Memory B cell (primary cell): ENCODE results near the gene PLSCR4.

Source experiments
- ATAC-seq: fragments of 150-1000 bp; cut with Tn5 transposase; 2 replicates; pipeline ENCODE4 v1.10.0; 2021; ENCODE audit warnings: low read depth, mild to moderate bottlenecking, moderate library complexity
- DNase-seq, 2 donors: peaks; one replicate each; pipeline ENCODE4 v3.0.0; 2022; ENCODE audit warnings: low spot score in 2 of 2
- H3K27ac Mint-ChIP-seq: one replicate; pipeline ENCODE4 v1.8.0; 2022; ENCODE audit warnings: mild to moderate bottlenecking, moderate library complexity, mixed read lengths
- H3K27me3 Mint-ChIP-seq: one replicate; pipeline ENCODE4 v1.8.0; 2022; ENCODE audit warnings: mixed read lengths
- H3K36me3 Mint-ChIP-seq: one replicate; pipeline ENCODE4 v1.8.0; 2022; ENCODE audit warnings: mild to moderate bottlenecking, mixed read lengths
- H3K4me1 Mint-ChIP-seq: one replicate; pipeline ENCODE4 v1.8.0; 2022; ENCODE audit warnings: mixed read lengths
- H3K4me3 Mint-ChIP-seq: one replicate; pipeline ENCODE4 v1.8.0; 2022; ENCODE audit warnings: mild to moderate bottlenecking, moderate library complexity, mixed read lengths
- H3K9me3 Mint-ChIP-seq: one replicate; pipeline ENCODE4 v1.8.0; 2022; ENCODE audit warnings: mixed read lengths

The PLSCR4 gene

GRCh38 chr3:146223401-146224373 is 27.2 kb downstream of the PLSCR4 start:
- no peaks in the 10 kb centered on the region for H3K36me3 Mint-ChIP-seq
- no peak for ATAC-seq
- no peaks in the 10 kb centered on the region for H3K9me3 Mint-ChIP-seq
- no peak for DNase-seq
- H3K4me3 Mint-ChIP-seq, result no peak overlapping the region
- H3K27ac Mint-ChIP-seq, result no peak overlapping the region
- H3K27me3 Mint-ChIP-seq, result peaks cover 3% of the 10 kb centered on the region
- no peaks in the 10 kb centered on the region for H3K4me1 Mint-ChIP-seq

- Mint-ChIP-seq H3K36me3 (no peaks in the 10 kb centered on the region), H3K4me3 (no peak overlapping the region), H3K9me3 (no peaks in the 10 kb centered on the region), H3K27me3 (peaks cover 8% of the 10 kb centered on the region), H3K27ac (no peak overlapping the region), H3K4me1 (no peaks in the 10 kb centered on the region)
- no peak for ATAC-seq
- no peak for DNase-seq
Observed at GRCh38 chr3:146222204-146223046, 28.5 kb downstream of the PLSCR4 start.

GRCh38 chr3:146221276-146221675 is 29.6 kb downstream of the PLSCR4 start:
- DNase-seq, result no peak
- Mint-ChIP-seq H3K4me3 (no peak overlapping the region), H3K27me3 (peaks cover 9% of the 10 kb centered on the region), H3K4me1 (no peaks in the 10 kb centered on the region), H3K9me3 (no peaks in the 10 kb centered on the region), H3K36me3 (no peaks in the 10 kb centered on the region), H3K27ac (no peak overlapping the region)
- ATAC-seq, result no peak

- peaks cover 11% of the 10 kb centered on the region for H3K27me3 Mint-ChIP-seq
- no peak overlapping the region for H3K27ac Mint-ChIP-seq
Observed at GRCh38 chr3:146218880-146219866, 31.7 kb downstream of the PLSCR4 start.

DNA sequence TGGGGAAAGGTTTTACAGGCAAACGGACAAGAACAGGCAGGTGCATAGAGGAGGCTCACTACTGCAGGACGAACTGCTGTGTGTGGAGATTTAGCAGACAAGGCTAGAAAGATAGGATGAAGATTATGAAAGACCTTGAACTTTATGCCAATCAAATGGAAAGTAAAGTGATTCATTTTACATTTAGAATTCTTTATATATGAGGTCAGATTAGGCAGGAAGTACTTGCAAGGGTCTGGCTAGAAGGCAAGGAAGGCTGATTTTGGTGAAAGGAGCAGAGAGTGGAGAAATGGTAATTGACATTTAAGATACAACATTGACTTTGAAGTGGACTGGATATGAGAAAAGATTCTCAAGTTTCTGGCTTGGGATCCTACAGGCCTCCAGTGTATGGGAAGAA is 33.6 kb downstream of the PLSCR4 start:
- H3K27me3 Mint-ChIP-seq, result peaks cover 9% of the 10 kb centered on the region
- H3K4me1 Mint-ChIP-seq, result no peaks in the 10 kb centered on the region
- no peak for ATAC-seq

More at GRCh38 chr3:146218880-146219866, 31.7 kb downstream of the PLSCR4 start:
- H3K4me3 Mint-ChIP-seq, result no peak overlapping the region
- ATAC-seq (no peak), DNase-seq (peak; percentile 4 to 12)
- H3K4me1 Mint-ChIP-seq, result no peaks in the 10 kb centered on the region
- H3K36me3 Mint-ChIP-seq, result no peaks in the 10 kb centered on the region
- H3K9me3 Mint-ChIP-seq, result no peaks in the 10 kb centered on the region

DNA sequence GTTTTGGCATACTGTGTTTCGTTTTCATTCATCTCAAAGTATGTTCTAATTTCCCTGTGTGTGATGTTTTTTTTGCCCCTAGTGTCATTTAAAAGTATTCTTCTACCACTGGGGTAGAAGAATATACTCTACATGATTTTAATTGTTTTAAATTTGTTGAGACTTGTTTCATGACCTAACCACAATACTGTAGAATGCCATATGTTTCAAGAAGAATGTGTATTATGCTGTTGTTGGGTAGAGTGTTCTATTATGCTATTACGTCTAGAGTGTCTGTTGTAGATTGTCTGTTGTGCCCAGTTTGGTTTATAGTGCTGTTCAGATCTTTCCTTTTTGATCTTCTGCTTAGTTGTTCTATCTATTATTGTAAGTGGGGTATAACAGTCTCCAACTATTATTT is 36.4 kb downstream of the PLSCR4 start:
- no peak overlapping the region for H3K27ac Mint-ChIP-seq
- DNase-seq, result no peak
- no peaks in the 10 kb centered on the region for H3K9me3 Mint-ChIP-seq
- no peak for ATAC-seq
- H3K4me1 Mint-ChIP-seq, result no peaks in the 10 kb centered on the region
- H3K27me3 Mint-ChIP-seq, result peaks cover 8% of the 10 kb centered on the region
- no peak overlapping the region for H3K4me3 Mint-ChIP-seq
- H3K36me3 Mint-ChIP-seq, result no peaks in the 10 kb centered on the region

More for the DNA sequence above, 33.6 kb downstream of the PLSCR4 start:
- Mint-ChIP-seq H3K4me3 (no peak overlapping the region), H3K9me3 (no peaks in the 10 kb centered on the region), H3K36me3 (no peaks in the 10 kb centered on the region), H3K27ac (no peak overlapping the region)
- no peak for DNase-seq

- DNase-seq (no peak), ATAC-seq (no peak)
- Mint-ChIP-seq H3K27ac (no peak overlapping the region), H3K4me3 (no peak overlapping the region), H3K4me1 (no peaks in the 10 kb centered on the region), H3K36me3 (no peaks in the 10 kb centered on the region), H3K9me3 (no peaks in the 10 kb centered on the region), H3K27me3 (no peaks in the 10 kb centered on the region)
Observed at GRCh38 chr3:146209371-146209770, 41.5 kb downstream of the PLSCR4 start.

- no peaks in the 10 kb centered on the region for H3K4me1 Mint-ChIP-seq
- no peaks in the 10 kb centered on the region for H3K36me3 Mint-ChIP-seq
- ATAC-seq (no peak), DNase-seq (no peak)
- no peaks in the 10 kb centered on the region for H3K27me3 Mint-ChIP-seq
- H3K9me3 Mint-ChIP-seq, result no peaks in the 10 kb centered on the region
- H3K27ac Mint-ChIP-seq, result no peak overlapping the region
- no peak overlapping the region for H3K4me3 Mint-ChIP-seq
Observed at GRCh38 chr3:146203776-146204175, 47.1 kb downstream of the PLSCR4 start.

- DNase-seq, result no peak
- Mint-ChIP-seq H3K36me3 (no peaks in the 10 kb centered on the region), H3K27ac (no peak overlapping the region), H3K4me1 (no peaks in the 10 kb centered on the region), H3K9me3 (no peaks in the 10 kb centered on the region), H3K27me3 (peaks cover 6% of the 10 kb centered on the region), H3K4me3 (no peak overlapping the region)
- no peak for ATAC-seq
Observed at GRCh38 chr3:146200461-146201220, 50.3 kb downstream of the PLSCR4 start.

- no peaks in the 10 kb centered on the region for H3K4me1 Mint-ChIP-seq
- no peak for ATAC-seq
- no peak overlapping the region for H3K27ac Mint-ChIP-seq
- DNase-seq, result no peak
- H3K9me3 Mint-ChIP-seq, result no peaks in the 10 kb centered on the region
- H3K36me3 Mint-ChIP-seq, result no peaks in the 10 kb centered on the region
- H3K27me3 Mint-ChIP-seq, result peaks cover 6% of the 10 kb centered on the region
- H3K4me3 Mint-ChIP-seq, result no peak overlapping the region
Observed at GRCh38 chr3:146199762-146200161, 51.1 kb downstream of the PLSCR4 start.

DNA sequence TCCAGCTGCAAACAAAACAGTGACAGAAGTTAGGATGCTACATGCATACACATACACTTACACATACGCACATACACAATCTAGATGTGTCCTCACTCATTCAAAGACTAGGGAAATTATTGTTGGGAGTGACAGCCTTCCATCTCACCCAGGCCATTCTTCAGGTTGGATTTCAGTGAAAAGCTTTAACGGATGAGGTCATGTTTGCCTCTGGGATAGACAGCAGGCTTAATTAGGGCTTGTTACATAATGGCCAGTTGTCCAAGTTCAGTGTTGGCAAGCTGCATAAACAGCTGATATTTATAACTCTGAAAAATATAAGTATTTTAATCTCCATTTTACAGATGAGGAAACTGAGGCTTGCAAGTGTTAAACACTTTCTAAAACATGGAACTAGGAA is 54.1 kb downstream of the PLSCR4 start:
- H3K9me3 Mint-ChIP-seq, result no peaks in the 10 kb centered on the region
- no peaks in the 10 kb centered on the region for H3K36me3 Mint-ChIP-seq
- H3K27me3 Mint-ChIP-seq, result peaks cover 6% of the 10 kb centered on the region
- H3K27ac Mint-ChIP-seq, result no peak overlapping the region
- no peak overlapping the region for H3K4me3 Mint-ChIP-seq
- ATAC-seq (no peak), DNase-seq (no peak)
- H3K4me1 Mint-ChIP-seq, result no peaks in the 10 kb centered on the region

GRCh38 chr3:146195605-146196004 is 55.3 kb downstream of the PLSCR4 start:
- DNase-seq (no peak), ATAC-seq (no peak)
- Mint-ChIP-seq H3K9me3 (no peaks in the 10 kb centered on the region), H3K36me3 (no peaks in the 10 kb centered on the region), H3K27ac (no peak overlapping the region), H3K4me3 (no peak overlapping the region), H3K4me1 (no peaks in the 10 kb centered on the region), H3K27me3 (peaks cover 6% of the 10 kb centered on the region)

GRCh38 chr3:146195030-146195429 is 55.9 kb downstream of the PLSCR4 start:
- no peaks in the 10 kb centered on the region for H3K36me3 Mint-ChIP-seq
- H3K27me3 Mint-ChIP-seq, result peaks cover 6% of the 10 kb centered on the region
- DNase-seq, result no peak
- H3K27ac Mint-ChIP-seq, result no peak overlapping the region
- no peak for ATAC-seq
- no peaks in the 10 kb centered on the region for H3K4me1 Mint-ChIP-seq
- H3K4me3 Mint-ChIP-seq, result no peak overlapping the region
- H3K9me3 Mint-ChIP-seq, result no peaks in the 10 kb centered on the region
